ENCODE data around the gene SYCP1.
A peak's percentile ranks its signal among the peaks of the same experiment; 100 is the strongest.
"Not testable (repeated sequence)": the region's sequence is repeated elsewhere in the genome, so short reads cannot be mapped to it uniquely, and the experiment has no call there.

Gene SYCP1

GRCh38 chr1:114901814-114902213 is 47.2 kb downstream of the SYCP1 start:
- no peak for TF ChIP-seq CTCF (IDR thresholded peaks at IDR 0.05; ENCODE audit: low read depth, low read length)
- no peak for DNase-seq (ENCODE audit: extremely low read depth, low read depth)

GRCh38 chr1:114902343-114902742 is 47.7 kb downstream of the SYCP1 start:
- no peak for TF ChIP-seq CTCF (IDR thresholded peaks at IDR 0.05; ENCODE audit: low read depth, low read length)
- DNase-seq (ENCODE audit: extremely low read depth, low read depth), result no peak

GRCh38 chr1:114903480-114903879 is 48.8 kb downstream of the SYCP1 start:
- no peak for DNase-seq (ENCODE audit: extremely low read depth, low read depth)

GRCh38 chr1:114915720-114916119 is 61.1 kb downstream of the SYCP1 start:
- not testable (repeated sequence) for DNase-seq (ENCODE audit: extremely low read depth, low read depth)

More at GRCh38 chr1:114903480-114903879, 48.8 kb downstream of the SYCP1 start:
- no peak for TF ChIP-seq CTCF (IDR thresholded peaks at IDR 0.05; ENCODE audit: low read depth, low read length)

- DNase-seq (ENCODE audit: extremely low read depth, low read depth), result no peak
- no peak for TF ChIP-seq CTCF (IDR thresholded peaks at IDR 0.05; ENCODE audit: low read depth, low read length)
Observed at GRCh38 chr1:114926607-114927006, 71.9 kb downstream of the SYCP1 start.

GRCh38 chr1:114927401-114927800 is 72.7 kb downstream of the SYCP1 start:
- no peak for DNase-seq (ENCODE audit: extremely low read depth, low read depth)
- TF ChIP-seq CTCF (IDR thresholded peaks at IDR 0.05; ENCODE audit: low read depth, low read length), result no peak

GRCh38 chr1:114956570-114956969 is 101.9 kb downstream of the SYCP1 start:
- peak; percentile 12; the same call in 1 of the 2 replicates for TF ChIP-seq CTCF (IDR thresholded peaks at IDR 0.05; ENCODE audit: low read depth, low read length)
- no peak for DNase-seq (ENCODE audit: extremely low read depth, low read depth)

- no peak for DNase-seq (ENCODE audit: extremely low read depth, low read depth)
- no peak for TF ChIP-seq CTCF (IDR thresholded peaks at IDR 0.05; ENCODE audit: low read depth, low read length)
Observed at GRCh38 chr1:114959423-114959822, 104.8 kb downstream of the SYCP1 start.
